Left lung (tissue), 10 donors: Measurements from ENCODE around the gene ANKRD17. TPM values are rescaled to one million over a fixed set of nuclear protein-coding genes. Genes with fewer than 3 reads are reported as not detected.
"Not testable (repeated sequence)": the region's sequence is repeated elsewhere in the genome, so short reads cannot be mapped to it uniquely, and the experiment has no call there.

Experiments
- ATAC-seq: fragments of 200-7000 bp; cut with Tn5 transposase; one replicate; pipeline ENCODE4 v1.9.1; 2020; ENCODE audit warnings: moderate library complexity
- DNase-seq, 4 donors: peaks; one replicate each; pipeline ENCODE4 v3.0.0-alpha.2; 2013 to 2020
- H3K27ac ChIP-seq, 2 donors: fragments of 200-600 bp; sonication (generic) in 1 of 2; one replicate each; pipeline versions ENCODE4 v1.5.0 to v1.8.0; 2020 to 2021
- H3K27me3 ChIP-seq, 2 donors: fragments of 200-600 bp; sonication (generic) in 1 of 2; one replicate each; pipeline versions ENCODE4 v1.5.0 to v1.8.0; 2020 to 2021
- H3K36me3 ChIP-seq, 2 donors: fragments of 200-600 bp; sonication (generic) in 1 of 2; one replicate each; pipeline versions ENCODE4 v1.5.0 to v1.8.0; 2020 to 2021
- H3K4me1 ChIP-seq, 2 donors: fragments of 200-600 bp; one replicate each; pipeline ENCODE4 v1.8.0; 2021
- H3K4me3 ChIP-seq, 2 donors: fragments of 200-600 bp; sonication (generic) in 1 of 2; one replicate each; pipeline versions ENCODE4 v1.5.0 to v1.8.0; 2020 to 2021; ENCODE audit warnings: mild to moderate bottlenecking in 1 of 2
- H3K9me3 ChIP-seq, 2 donors: fragments of 200-600 bp; sonication (generic) in 1 of 2; one replicate each; pipeline versions ENCODE4 v1.5.0 to v1.8.0; 2020 to 2021
- CTCF ChIP-seq, 2 donors: fragments of 200-600 bp; sonication (generic) in 1 of 2; IDR thresholded peaks; one replicate each; pipeline versions ENCODE4 v1.5.0 to v1.8.0; 2021; ENCODE audit warnings: antibody characterized with exemption in 2 of 2
- intact Hi-C, 2 donors: fragments of 100-400 bp; cut with DNase I; formaldehyde crosslinking; loops; one replicate each; pipeline versions ENCODE4 v1.11.2 to v1.14.2; 2022
- polyA plus RNA-seq, 6 donors: library from polyadenylated mRNA; unstranded; fragments of 120-200 nt; gene quantifications; one replicate each; pipeline ENCODE4 v1.2.1, GENCODE V29; 2013; ENCODE audit not compliant: insufficient read length in 6 of 6
- total RNA-seq, 2 donors: library from RNA; stranded (reverse); fragmentation: NEBNext Ultra II Directional; extraction: Animal tissue kit (Norgen Biotek cat#: 25700); gene quantifications; one replicate each; pipeline ENCODE4 v1.2.1, GENCODE V29; 2021
- donor health status: DM: no; HTN: yes; CAD: no.
- donor health status: DM: no; HTN: no; CAD: no.

Gene ANKRD17
- total and polyA plus RNA-seq, 8 donors: 57.5 to 83.0 (median 74.9) TPM

- TF ChIP-seq CTCF (IDR thresholded peaks at IDR 0.05): peak; percentile 47 to 64
- Histone ChIP-seq H3K27ac (peak overlapping the region; percentile 98 to 99), H3K36me3 (peaks cover 0 to 7% of the 10 kb centered on the region in 2 donors), H3K27me3 (no peaks in the 10 kb centered on the region), H3K9me3 (no peaks in the 10 kb centered on the region), H3K4me3 (peak overlapping the region; percentile 61 to 77), H3K4me1 (peaks cover 17 to 67% of the 10 kb centered on the region in 2 donors)
- DNase-seq (peak; percentile 37 to 87 (median 68)), ATAC-seq (peak; percentile 70)
- intact Hi-C loops: loop anchor here in 1 of 2 donors (5.0 to 10.0 kb wide), 2 partner anchors 122 to 190 kb away; partner anchors contain the start of gene COX18
Observed at GRCh38 chr4:73257234-73257633, 1.4 kb downstream of the ANKRD17 start.

GRCh38 chr4:73255847-73256246 lies 2.8 kb downstream of the ANKRD17 start:
- peak overlapping the region in 1 of 2 donors; percentile 61 for H3K4me3 ChIP-seq
- H3K9me3 ChIP-seq, DNase-seq, H3K27ac ChIP-seq, H3K27me3 ChIP-seq, H3K36me3 ChIP-seq, ATAC-seq: not testable (repeated sequence)
- peaks cover 17 to 67% of the 10 kb centered on the region in 2 donors for H3K4me1 ChIP-seq
- intact Hi-C loops: loop anchor here in 1 of 2 donors (5.0 to 10.0 kb wide), 2 partner anchors 121 to 189 kb away; partner anchors contain the start of gene COX18

- intact Hi-C loops: loop anchor here in 1 of 2 donors (10.0 kb wide), 1 partner anchor 117 kb away; no protein-coding TSS in a partner anchor
- no peak for TF ChIP-seq CTCF (IDR thresholded peaks at IDR 0.05)
- Histone ChIP-seq H3K9me3 (no peaks in the 10 kb centered on the region), H3K4me1 (peaks cover 12 to 51% of the 10 kb centered on the region in 2 donors), H3K27ac (no peak overlapping the region), H3K36me3 (peaks cover 0 to 15% of the 10 kb centered on the region in 2 donors), H3K4me3 (no peak overlapping the region), H3K27me3 (no peaks in the 10 kb centered on the region)
- ATAC-seq (no peak), DNase-seq (no peak)
Observed at GRCh38 chr4:73252001-73252400, 6.6 kb downstream of the ANKRD17 start.

GRCh38 chr4:73251384-73251783 lies 7.2 kb downstream of the ANKRD17 start:
- no peak for ATAC-seq
- Histone ChIP-seq H3K9me3 (no peaks in the 10 kb centered on the region), H3K4me3 (no peak overlapping the region), H3K36me3 (peaks cover 0 to 15% of the 10 kb centered on the region in 2 donors), H3K27me3 (no peaks in the 10 kb centered on the region), H3K27ac (no peak overlapping the region), H3K4me1 (peaks cover 6 to 45% of the 10 kb centered on the region in 2 donors)
- intact Hi-C loops: loop anchor here in 1 of 2 donors (10.0 kb wide), 1 partner anchor 117 kb away; no protein-coding TSS in a partner anchor
- TF ChIP-seq CTCF (IDR thresholded peaks at IDR 0.05): no peak
- DNase-seq: no peak

GRCh38 chr4:73250642-73251041 lies 8.0 kb downstream of the ANKRD17 start:
- Histone ChIP-seq H3K4me1 (peaks cover 0 to 38% of the 10 kb centered on the region in 2 donors), H3K9me3 (no peaks in the 10 kb centered on the region), H3K27me3 (no peaks in the 10 kb centered on the region), H3K36me3 (peaks cover 0 to 15% of the 10 kb centered on the region in 2 donors), H3K4me3 (no peak overlapping the region), H3K27ac (no peak overlapping the region)
- intact Hi-C loops: loop anchor here in 1 of 2 donors (10.0 kb wide), 1 partner anchor 116 kb away; no protein-coding TSS in a partner anchor
- TF ChIP-seq CTCF (IDR thresholded peaks at IDR 0.05): no peak
- DNase-seq: no peak
- no peak for ATAC-seq
